Tibial artery (tissue), 4 donors: Measurements from ENCODE around the gene AMPH.

Source experiments
- DNase-seq, 2 donors: peaks; one replicate each; pipeline ENCODE4 v3.0.0-alpha.2; 2019
- H3K27ac ChIP-seq, 2 donors: fragments of 200-600 bp; sonication (generic) in 1 of 2; 1 replicate in 1 of 2; 2 replicates in 1 of 2; pipeline ENCODE4 v1.5.1; 2018 to 2019; ENCODE audit warnings: mild to moderate bottlenecking in 1 of 2
- H3K27me3 ChIP-seq, 2 donors: fragments of 200-600 bp; sonication (generic) in 1 of 2; one replicate each; pipeline versions ENCODE4 v1.5.1 to v1.6.0; 2016 to 2019
- H3K36me3 ChIP-seq, 3 donors: fragments of 200-600 bp; sonication (generic) in 2 of 3; one replicate each; pipeline ENCODE4 v1.5.1; 2016 to 2019; ENCODE audit warnings: mild to moderate bottlenecking in 2 of 3
- H3K4me1 ChIP-seq, 4 donors: fragments of 200-600 bp; sonication (generic) in 2 of 4; 1 replicate in 3 of 4; 2 replicates in 1 of 4; pipeline ENCODE4 v1.5.1; 2016 to 2019
- H3K4me3 ChIP-seq, 2 donors: fragments of 200-600 bp; sonication (generic) in 1 of 2; 1 replicate in 1 of 2; 2 replicates in 1 of 2; pipeline ENCODE4 v1.5.1; 2018 to 2019; ENCODE audit warnings: mild to moderate bottlenecking in 2 of 2
- H3K9me3 ChIP-seq, 3 donors: fragments of 200-600 bp; sonication (generic) in 1 of 3; one replicate each; pipeline ENCODE4 v1.5.1; 2016 to 2019
- CTCF ChIP-seq, 2 experiments: fragments of 200-600 bp in 1 of 2; fragments of 450-650 bp in 1 of 2; IDR thresholded peaks; one replicate each; pipeline ENCODE4 v1.5.1; 2017 to 2019; ENCODE audit warnings: antibody characterized with exemption in 2 of 2, mild to moderate bottlenecking in 1 of 2, moderate library complexity in 1 of 2
- intact Hi-C: fragments of 100-400 bp; cut with DNase I; formaldehyde crosslinking; loops from one replicate; pipeline ENCODE4 v1.15.0; 2023; ENCODE audit warnings: low total_unique reads

Gene AMPH

DNA sequence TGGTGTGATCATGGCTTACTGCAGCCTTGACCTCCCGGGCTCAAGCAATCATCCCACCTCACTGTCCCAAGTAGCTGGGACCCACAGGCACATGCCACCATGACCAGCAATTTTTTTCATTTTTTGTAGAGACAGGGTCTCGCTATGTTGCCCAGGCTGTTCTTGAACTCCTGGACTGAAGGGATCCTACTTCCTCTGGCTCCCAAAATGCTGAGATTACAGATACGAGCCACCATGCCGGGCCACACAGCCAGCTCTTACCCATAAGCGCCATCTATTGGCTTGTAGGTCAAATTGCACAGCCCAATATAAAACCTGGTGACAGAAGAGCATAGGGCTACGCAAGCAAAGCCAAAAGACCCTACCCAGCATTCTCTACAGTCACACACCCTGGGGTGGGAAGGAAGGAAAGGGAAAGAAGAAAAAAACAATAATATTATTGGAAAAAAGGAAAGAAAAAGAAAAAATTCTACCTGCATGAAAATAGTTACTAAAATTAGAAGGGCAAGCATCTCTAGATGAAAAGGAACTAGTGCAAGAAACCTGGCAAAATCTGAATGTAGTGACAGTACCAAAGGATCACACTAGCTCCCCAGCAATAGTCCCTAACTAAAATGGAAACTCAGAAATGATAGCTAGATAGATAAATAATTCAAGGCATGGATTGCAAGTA is 29.4 kb upstream of the AMPH start:
- intact Hi-C loops: loop anchor here (5.0 kb wide), 1 partner anchor 263 kb away; no protein-coding TSS in a partner anchor
- peak; percentile 43 to 53 for TF ChIP-seq CTCF (IDR thresholded peaks at IDR 0.05)
- Histone ChIP-seq H3K4me3 (no peak overlapping the region), H3K36me3 (no peaks in the 10 kb centered on the region), H3K9me3 (no peaks in the 10 kb centered on the region), H3K4me1 (no peaks in the 10 kb centered on the region), H3K27me3 (no peaks in the 10 kb centered on the region), H3K27ac (no peak overlapping the region)
- DNase-seq: no peak

DNA sequence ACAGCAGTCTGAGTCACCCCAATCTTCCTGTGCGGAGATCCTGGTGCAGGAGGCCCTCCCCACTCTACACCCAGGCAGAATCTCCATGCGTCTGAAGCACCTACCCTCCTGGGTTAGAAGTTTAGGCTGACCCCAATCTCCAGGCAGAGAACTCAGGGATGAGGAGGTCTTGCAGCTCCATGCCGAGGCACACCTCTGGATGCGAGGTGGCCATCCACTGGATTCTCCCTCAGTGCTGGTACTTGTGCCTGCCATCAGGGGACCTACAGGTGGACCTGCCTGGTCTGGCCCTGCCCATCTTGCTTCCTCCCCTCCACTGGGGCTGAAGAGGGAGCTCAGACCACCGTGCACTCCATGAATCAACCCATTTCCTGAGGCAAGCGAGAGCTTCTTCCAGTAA is 28.8 kb upstream of the AMPH start:
- Histone ChIP-seq H3K27ac (no peak overlapping the region), H3K4me1 (no peaks in the 10 kb centered on the region), H3K27me3 (no peaks in the 10 kb centered on the region), H3K36me3 (no peaks in the 10 kb centered on the region), H3K4me3 (no peak overlapping the region), H3K9me3 (no peaks in the 10 kb centered on the region)
- no peak for DNase-seq
- TF ChIP-seq CTCF (IDR thresholded peaks at IDR 0.05): no peak
- intact Hi-C loops: loop anchor here (5.0 kb wide), 1 partner anchor 263 kb away; no protein-coding TSS in a partner anchor

DNA sequence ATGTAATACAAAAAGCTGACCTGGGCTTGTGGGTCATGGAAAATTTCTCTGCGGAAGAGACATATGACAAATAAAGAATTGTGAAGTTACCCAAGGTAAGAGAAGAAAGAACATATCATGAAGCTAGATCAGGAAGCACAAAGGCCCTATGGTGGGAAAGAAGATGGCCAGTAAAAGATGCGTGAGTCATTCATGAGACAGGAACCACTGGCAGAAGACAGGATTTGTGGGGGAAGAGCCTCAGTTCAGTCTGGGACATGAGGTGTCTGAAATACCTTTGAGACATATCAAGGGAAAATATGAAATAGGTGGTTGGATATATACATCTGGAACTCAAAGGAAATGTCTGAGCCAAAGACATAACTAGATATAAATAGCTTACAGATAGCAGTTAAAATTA is 27.7 kb upstream of the AMPH start:
- Histone ChIP-seq H3K4me1 (no peaks in the 10 kb centered on the region), H3K27ac (no peak overlapping the region), H3K4me3 (no peak overlapping the region), H3K9me3 (no peaks in the 10 kb centered on the region), H3K36me3 (no peaks in the 10 kb centered on the region), H3K27me3 (no peaks in the 10 kb centered on the region)
- TF ChIP-seq CTCF (IDR thresholded peaks at IDR 0.05): no peak
- intact Hi-C loops: no loop called here
- DNase-seq: no peak

GRCh38 chr7:38656968-38657367 is 25.8 kb upstream of the AMPH start:
- H3K4me3 ChIP-seq: no peak overlapping the region
- no peaks in the 10 kb centered on the region for H3K36me3 ChIP-seq
- no peaks in the 10 kb centered on the region for H3K9me3 ChIP-seq
- H3K27me3 ChIP-seq: no peaks in the 10 kb centered on the region
- intact Hi-C loops: no loop called here
- TF ChIP-seq CTCF (IDR thresholded peaks at IDR 0.05): no peak
- no peak for DNase-seq
- H3K4me1 ChIP-seq: no peaks in the 10 kb centered on the region
- no peak overlapping the region for H3K27ac ChIP-seq

- no peak for DNase-seq
- H3K27ac ChIP-seq: no peak overlapping the region
- H3K36me3 ChIP-seq: no peaks in the 10 kb centered on the region
- no peak overlapping the region for H3K4me3 ChIP-seq
- H3K4me1 ChIP-seq: no peaks in the 10 kb centered on the region
- H3K9me3 ChIP-seq: no peaks in the 10 kb centered on the region
- intact Hi-C loops: no loop called here
- no peaks in the 10 kb centered on the region for H3K27me3 ChIP-seq
- TF ChIP-seq CTCF (IDR thresholded peaks at IDR 0.05): no peak
Observed at GRCh38 chr7:38655833-38656774, 24.9 kb upstream of the AMPH start.
